Trophoblast cell (in vitro differentiated cells and primary cell): ENCODE measurements around the gene RRP8. TPM values are rescaled to one million over a fixed set of nuclear protein-coding genes. Genes with fewer than 3 reads are reported as not detected.

ENCODE experiments used
- DNase-seq, 2 donors: peaks; one replicate each; pipeline ENCODE4 v3.0.0-alpha.2; 2016
- H2AFZ ChIP-seq: 2 replicates; pipeline ENCODE4 v1.6.1; 2013; ENCODE audit warnings: low read length, moderate library complexity, mild to moderate bottlenecking; ENCODE audit not compliant: insufficient read depth, poor library complexity
- H2AK5ac ChIP-seq: 2 replicates; pipeline ENCODE4 v1.6.1; 2013; ENCODE audit warnings: mild to moderate bottlenecking, low read length
- H2BK120ac ChIP-seq: 2 replicates; pipeline ENCODE4 v1.6.1; 2013; ENCODE audit warnings: low read length, mild to moderate bottlenecking, moderate library complexity; ENCODE audit not compliant: insufficient read depth, poor library complexity
- H2BK12ac ChIP-seq: 2 replicates; pipeline ENCODE4 v1.6.1; 2013; ENCODE audit warnings: mild to moderate bottlenecking, low read length, moderate library complexity
- H2BK5ac ChIP-seq: 2 replicates; pipeline ENCODE4 v1.6.1; 2013; ENCODE audit warnings: low read length, low read depth, moderate library complexity, mild to moderate bottlenecking; ENCODE audit not compliant: poor library complexity
- H3K14ac ChIP-seq: 2 replicates; pipeline ENCODE4 v1.6.1; 2013; ENCODE audit warnings: mild to moderate bottlenecking, low read length
- H3K18ac ChIP-seq: 2 replicates; pipeline ENCODE4 v1.6.1; 2013; ENCODE audit warnings: mild to moderate bottlenecking, low read length
- H3K23ac ChIP-seq: 2 replicates; pipeline ENCODE4 v1.6.1; 2013; ENCODE audit warnings: low read length
- H3K27ac ChIP-seq: 2 replicates; pipeline ENCODE4 v1.5.1; 2013; ENCODE audit warnings: low read depth, mild to moderate bottlenecking, inconsistent platforms, low read length, moderate library complexity
- H3K27me3 ChIP-seq: 2 replicates; pipeline ENCODE4 v1.6.1; 2013; ENCODE audit warnings: inconsistent platforms, mild to moderate bottlenecking, low read length, moderate library complexity; ENCODE audit not compliant: insufficient read depth
- H3K36me3 ChIP-seq, 2 experiments: 1 replicate in 1 of 2; 2 replicates in 1 of 2; pipeline ENCODE4 v1.6.1; 2013; ENCODE audit warnings: low read length in 2 of 2, mild to moderate bottlenecking in 2 of 2, moderate library complexity in 1 of 2; ENCODE audit not compliant: insufficient read depth in 2 of 2, control insufficient read depth in 1 of 2
- H3K4ac ChIP-seq: 2 replicates; pipeline ENCODE4 v1.6.1; 2013; ENCODE audit warnings: low read depth, mild to moderate bottlenecking, low read length, moderate library complexity
- H3K4me1 ChIP-seq, 2 experiments: 1 replicate in 1 of 2; 2 replicates in 1 of 2; pipeline ENCODE4 v1.6.1; 2013; ENCODE audit warnings: low read length in 2 of 2, mild to moderate bottlenecking in 2 of 2, moderate library complexity in 1 of 2; ENCODE audit not compliant: insufficient read depth in 2 of 2, control insufficient read depth in 1 of 2
- H3K4me2 ChIP-seq: 2 replicates; pipeline ENCODE4 v1.6.1; 2013; ENCODE audit warnings: inconsistent platforms, mild to moderate bottlenecking, low read length, moderate library complexity
- H3K4me3 ChIP-seq: 2 replicates; pipeline ENCODE4 v1.5.1; 2013; ENCODE audit warnings: mild to moderate bottlenecking, low read depth, low read length, inconsistent platforms
- H3K79me1 ChIP-seq: one replicate; pipeline ENCODE4 v1.6.1; 2013; ENCODE audit warnings: low read length
- H3K79me2 ChIP-seq: 2 replicates; pipeline ENCODE4 v1.6.1; 2013; ENCODE audit warnings: low read length, mild to moderate bottlenecking; ENCODE audit not compliant: control insufficient read depth, insufficient read depth, poor library complexity
- H3K9ac ChIP-seq: 2 replicates; pipeline ENCODE4 v1.6.1; 2013; ENCODE audit warnings: mild to moderate bottlenecking, low read length
- H3K9me3 ChIP-seq: 2 replicates; pipeline ENCODE4 v1.6.1; 2013; ENCODE audit warnings: low read depth, mild to moderate bottlenecking, control low read depth, inconsistent platforms, low read length; ENCODE audit not compliant: insufficient read depth
- H4K12ac ChIP-seq: 2 replicates; pipeline ENCODE4 v1.6.1; 2013; ENCODE audit warnings: low read depth, mild to moderate bottlenecking, low read length, moderate library complexity
- H4K8ac ChIP-seq: 2 replicates; pipeline ENCODE4 v1.6.1; 2013; ENCODE audit warnings: low read depth, mild to moderate bottlenecking, low read length, moderate library complexity
- H4K91ac ChIP-seq: one replicate; pipeline ENCODE4 v1.6.1; 2013; ENCODE audit warnings: low read depth, mild to moderate bottlenecking, low read length, moderate library complexity
- WGBS: extraction: QIAGEN DNeasy Blood & Tissue Kit; methylation state at CpG from one replicate; pipeline ENCODE4 v1.1.7; 2013; ENCODE audit warnings: missing lambda C conversion rate; ENCODE audit not compliant: insufficient read length, insufficient coverage; ENCODE audit errors: extremely low coverage; 5-methylcytosine and 5-hydroxymethylcytosine counted together
- polyA plus RNA-seq: library from polyadenylated mRNA; stranded (reverse); fragments of 200-250 nt; gene quantifications from 2 replicates; pipeline ENCODE4 v1.2.3, GENCODE V29; 2013

The RRP8 gene
- 21.8 and 22.0 TPM in 2 replicates for polyA plus RNA-seq

DNA sequence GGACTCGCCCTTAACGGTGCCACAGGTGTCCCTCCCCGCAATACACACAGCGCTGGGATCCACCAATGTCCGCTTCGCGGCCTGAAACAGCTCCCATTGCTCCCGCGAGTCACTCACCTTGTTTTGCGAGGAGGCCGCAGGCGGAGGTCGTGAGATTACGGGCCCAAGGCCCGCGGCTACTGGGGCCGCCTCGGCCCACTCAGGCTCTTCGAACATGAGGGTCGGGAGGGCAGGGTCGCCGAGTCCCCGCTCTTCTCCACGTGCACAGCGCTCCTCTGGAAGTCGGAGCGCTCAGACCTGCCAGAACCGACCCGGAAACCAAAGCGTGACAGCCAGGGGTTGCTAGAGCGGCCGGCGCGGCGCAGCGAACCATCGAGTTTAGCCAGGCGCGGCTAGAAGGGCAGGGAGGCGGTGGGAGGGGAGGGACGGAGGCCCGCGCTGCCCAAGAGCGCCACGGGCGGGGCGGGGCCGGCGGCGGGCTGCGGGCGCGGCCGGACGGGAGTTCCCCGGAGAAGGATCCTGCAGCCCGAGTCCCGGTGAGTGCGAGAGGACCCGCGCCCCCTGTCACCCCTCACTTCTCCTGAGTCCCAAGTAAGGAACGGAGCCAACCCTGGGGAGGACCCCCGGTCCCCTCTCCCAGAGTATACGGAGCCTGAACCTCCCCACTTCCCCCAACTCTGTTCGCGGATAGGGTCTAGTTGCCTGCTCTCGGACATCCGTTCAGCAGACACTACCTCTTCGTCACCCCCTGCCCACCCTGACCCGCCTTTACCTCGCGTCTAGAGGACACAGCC, at the start of gene RRP8, which contains the start of gene ILK:
TSS of gene RRP8 (minus strand) at position 330 of the 794 bp plus-strand sequence. CDS start at position 216, 114 bp downstream.
TSS of gene ILK (plus strand) at position 488 of the 794 bp plus-strand sequence. CDS start 498 bp downstream, outside the sequence.
- no peaks in the 10 kb centered on the region for H3K9me3 ChIP-seq
- H3K14ac ChIP-seq: peak within 1 kb of the TSS; percentile 98
- H2AK5ac ChIP-seq: peak within 1 kb of the TSS; percentile 61
- peak within 1 kb of the TSS; percentile 98 for H4K12ac ChIP-seq
- H3K79me2 ChIP-seq: peaks cover 27% of the 10 kb centered on the region
- peaks cover 28 to 40% of the 10 kb centered on the region in 2 experiments for H3K36me3 ChIP-seq
- peak within 1 kb of the TSS; percentile 72 for H2BK12ac ChIP-seq
- H2BK120ac ChIP-seq: peak within 1 kb of the TSS; percentile 88
- H2AFZ ChIP-seq: peak within 1 kb of the TSS; percentile 89
- H4K91ac ChIP-seq: peak within 1 kb of the TSS; percentile 87
- H3K27me3 ChIP-seq: no peaks in the 10 kb centered on the region
- H3K4me3 ChIP-seq: peak within 1 kb of the TSS; percentile 80
- DNase-seq: peak; percentile 73 to 90
- no peak within 1 kb of the TSS for H3K23ac ChIP-seq
- H3K27ac ChIP-seq: peak within 1 kb of the TSS; percentile 87
- H3K18ac ChIP-seq: peak within 1 kb of the TSS; percentile 87
- H3K4me1 ChIP-seq: peaks cover 12 to 25% of the 10 kb centered on the region in 2 experiments
- peak within 1 kb of the TSS; percentile 95 for H4K8ac ChIP-seq
- WGBS: no CpG with 5 or more reads among the region's 72 CpGs
- H3K4me2 ChIP-seq: peak within 1 kb of the TSS; percentile 93
- peaks cover 25% of the 10 kb centered on the region for H3K79me1 ChIP-seq
- peak within 1 kb of the TSS; percentile 93 for H3K9ac ChIP-seq
- peak within 1 kb of the TSS; percentile 89 for H3K4ac ChIP-seq
- H2BK5ac ChIP-seq: peak within 1 kb of the TSS; percentile 93

DNA sequence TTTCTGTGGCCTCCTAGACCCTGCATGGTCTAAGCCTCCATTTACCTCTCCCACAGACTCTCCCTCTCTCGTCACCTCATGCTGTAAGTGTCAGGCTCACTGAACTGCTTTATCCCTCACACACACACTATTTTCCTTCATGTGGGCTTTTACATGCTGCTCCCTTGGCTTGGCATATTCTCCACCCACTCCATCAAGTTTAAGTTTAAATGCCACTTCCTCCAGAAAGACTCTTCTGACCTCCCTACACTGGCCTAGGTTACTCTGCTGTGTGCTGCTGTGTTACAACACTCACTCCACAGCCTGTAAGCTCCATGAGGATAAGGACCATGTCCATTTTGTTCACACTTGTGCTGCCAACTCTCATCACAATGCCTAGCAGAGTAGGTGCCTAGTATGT, 49.7 kb upstream of the RRP8 start:
- Histone ChIP-seq H3K18ac (no peak overlapping the region), H2BK12ac (no peak overlapping the region), H2BK5ac (no peak overlapping the region), H3K79me2 (no peaks in the 10 kb centered on the region), H4K8ac (no peak overlapping the region), H3K4me3 (no peak overlapping the region), H3K4me1 (peaks cover 0 to 6% of the 10 kb centered on the region in 2 experiments), H3K9me3 (no peaks in the 10 kb centered on the region), H3K27me3 (peaks cover 30% of the 10 kb centered on the region), H3K9ac (no peak overlapping the region), H3K27ac (no peak overlapping the region), H4K12ac (no peak overlapping the region), H2BK120ac (no peak overlapping the region), H3K23ac (no peak overlapping the region), H3K4me2 (no peak overlapping the region), H3K36me3 (no peaks in the 10 kb centered on the region), H2AK5ac (no peak overlapping the region), H4K91ac (no peak overlapping the region), H2AFZ (no peak overlapping the region), H3K14ac (no peak overlapping the region), H3K4ac (no peak overlapping the region), H3K79me1 (no peaks in the 10 kb centered on the region)
- no peak for DNase-seq
- WGBS: no CpG with 5 or more reads among the region's 1 CpG

DNA sequence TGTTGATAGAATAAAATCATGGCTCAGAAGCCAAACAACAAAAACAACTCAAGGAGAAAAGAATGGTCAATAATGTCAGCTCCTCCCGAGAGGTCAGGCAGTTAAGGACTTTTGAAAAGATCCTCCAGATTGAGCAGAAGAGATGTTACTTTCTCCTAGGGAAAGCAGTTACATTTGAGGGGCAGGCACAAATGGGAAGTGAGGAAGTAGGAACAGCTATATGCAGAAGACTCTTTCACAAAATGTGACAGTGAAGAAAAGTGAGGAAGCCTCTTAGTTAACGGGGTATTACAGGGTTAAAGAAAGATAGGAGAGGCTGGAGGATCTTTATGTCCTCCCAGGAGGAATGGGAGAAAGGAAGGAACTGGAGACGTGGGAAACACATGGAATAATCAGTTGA, 48.8 kb upstream of the RRP8 start:
- Histone ChIP-seq H3K9me3 (no peaks in the 10 kb centered on the region), H2AFZ (no peak overlapping the region), H4K8ac (no peak overlapping the region), H2BK5ac (no peak overlapping the region), H2BK120ac (no peak overlapping the region), H3K4me3 (no peak overlapping the region), H3K4me1 (peaks cover 0 to 6% of the 10 kb centered on the region in 2 experiments), H3K4me2 (no peak overlapping the region), H3K79me2 (no peaks in the 10 kb centered on the region), H3K79me1 (no peaks in the 10 kb centered on the region), H3K9ac (no peak overlapping the region), H3K18ac (no peak overlapping the region), H4K91ac (no peak overlapping the region), H3K27me3 (peaks cover 28% of the 10 kb centered on the region), H4K12ac (no peak overlapping the region), H3K36me3 (no peaks in the 10 kb centered on the region), H2BK12ac (no peak overlapping the region), H3K14ac (no peak overlapping the region), H3K4ac (no peak overlapping the region), H3K23ac (no peak overlapping the region), H3K27ac (no peak overlapping the region), H2AK5ac (no peak overlapping the region)
- WGBS: no CpG with 5 or more reads among the region's 3 CpGs
- no peak for DNase-seq

DNA sequence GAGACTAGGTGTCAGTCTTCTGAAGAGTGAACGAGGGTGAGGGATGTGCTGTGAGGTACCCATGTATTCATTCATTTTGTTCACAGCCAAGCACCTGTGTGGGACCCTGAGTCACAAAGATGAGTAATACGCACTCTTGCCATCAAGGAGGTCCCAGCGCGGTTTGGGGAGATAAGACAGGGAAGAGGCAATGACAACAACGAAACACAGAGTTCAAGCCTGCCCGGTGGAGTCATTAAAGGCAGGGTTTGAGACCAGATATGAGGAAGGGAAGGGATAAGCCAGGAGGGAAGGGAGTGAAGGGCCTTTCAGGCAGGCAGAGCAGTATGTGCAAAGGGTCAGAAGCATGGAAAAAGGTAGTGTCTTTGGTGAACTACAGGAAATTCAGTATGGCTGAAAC, 47.6 kb upstream of the RRP8 start:
- Histone ChIP-seq H4K12ac (no peak overlapping the region), H3K27me3 (peaks cover 21% of the 10 kb centered on the region), H3K4me1 (peaks cover 0 to 6% of the 10 kb centered on the region in 2 experiments), H2BK5ac (no peak overlapping the region), H3K23ac (no peak overlapping the region), H3K9ac (no peak overlapping the region), H4K8ac (no peak overlapping the region), H2BK120ac (no peak overlapping the region), H3K79me2 (no peaks in the 10 kb centered on the region), H3K4ac (no peak overlapping the region), H2AK5ac (no peak overlapping the region), H2BK12ac (no peak overlapping the region), H3K14ac (no peak overlapping the region), H3K18ac (no peak overlapping the region), H2AFZ (no peak overlapping the region), H3K36me3 (no peaks in the 10 kb centered on the region), H4K91ac (no peak overlapping the region), H3K79me1 (no peaks in the 10 kb centered on the region), H3K9me3 (no peaks in the 10 kb centered on the region), H3K4me3 (no peak overlapping the region), H3K27ac (no peak overlapping the region), H3K4me2 (no peak overlapping the region)
- no CpG with 5 or more reads among the region's 6 CpGs for WGBS
- peak; percentile 7 to 31 for DNase-seq
